ENCODE measurements around the gene IL1F10.

DNA sequence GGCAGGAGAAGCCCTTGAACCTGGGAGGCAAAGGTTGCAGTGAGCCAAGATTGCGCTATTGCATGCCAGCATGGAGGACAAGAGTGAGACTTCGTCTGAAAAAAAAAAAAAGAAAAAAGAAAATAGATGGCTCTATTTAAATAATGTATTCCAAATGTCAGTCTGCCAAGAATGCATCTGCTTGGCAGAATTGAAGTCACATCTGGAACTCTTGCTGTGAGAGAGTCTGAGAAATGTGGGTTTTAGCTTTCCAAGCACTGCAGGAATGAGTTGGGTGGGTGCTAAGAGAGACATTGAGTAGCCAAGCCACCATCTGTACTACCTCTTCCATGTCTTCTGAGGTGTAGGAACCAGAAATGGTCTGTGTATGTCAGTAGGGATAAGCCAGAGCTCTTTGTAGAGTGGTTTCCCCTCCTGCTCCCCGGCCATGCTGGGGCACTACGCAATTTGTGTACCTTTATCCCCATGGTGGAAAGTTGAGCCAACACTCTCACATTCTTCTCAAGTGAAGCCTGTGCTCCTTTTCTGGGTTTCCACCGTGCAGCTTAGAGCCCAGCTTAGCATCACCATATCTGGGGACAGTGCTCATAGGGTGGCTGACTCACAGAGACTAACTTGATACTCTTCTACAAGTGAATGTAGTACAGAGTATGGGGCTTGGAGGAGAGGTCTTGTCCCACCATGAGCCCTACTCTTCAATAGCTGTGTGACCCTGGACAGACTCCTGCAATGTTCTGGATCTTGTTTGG is 25.3 kb downstream of the IL1F10 start:
- TF ChIP-seq POLR2AphosphoS5 (IDR thresholded peaks at IDR 0.05; ENCODE audit: low read depth, low read length): no peak
- no peak for TF ChIP-seq SIN3A (IDR thresholded peaks at IDR 0.05; ENCODE audit: borderline replicate concordance, insufficient read depth, low read length)
- TF ChIP-seq TAF1 (IDR thresholded peaks at IDR 0.05; ENCODE audit: borderline replicate concordance, insufficient read depth, low read length): no peak
- TF ChIP-seq, protein P1, sequence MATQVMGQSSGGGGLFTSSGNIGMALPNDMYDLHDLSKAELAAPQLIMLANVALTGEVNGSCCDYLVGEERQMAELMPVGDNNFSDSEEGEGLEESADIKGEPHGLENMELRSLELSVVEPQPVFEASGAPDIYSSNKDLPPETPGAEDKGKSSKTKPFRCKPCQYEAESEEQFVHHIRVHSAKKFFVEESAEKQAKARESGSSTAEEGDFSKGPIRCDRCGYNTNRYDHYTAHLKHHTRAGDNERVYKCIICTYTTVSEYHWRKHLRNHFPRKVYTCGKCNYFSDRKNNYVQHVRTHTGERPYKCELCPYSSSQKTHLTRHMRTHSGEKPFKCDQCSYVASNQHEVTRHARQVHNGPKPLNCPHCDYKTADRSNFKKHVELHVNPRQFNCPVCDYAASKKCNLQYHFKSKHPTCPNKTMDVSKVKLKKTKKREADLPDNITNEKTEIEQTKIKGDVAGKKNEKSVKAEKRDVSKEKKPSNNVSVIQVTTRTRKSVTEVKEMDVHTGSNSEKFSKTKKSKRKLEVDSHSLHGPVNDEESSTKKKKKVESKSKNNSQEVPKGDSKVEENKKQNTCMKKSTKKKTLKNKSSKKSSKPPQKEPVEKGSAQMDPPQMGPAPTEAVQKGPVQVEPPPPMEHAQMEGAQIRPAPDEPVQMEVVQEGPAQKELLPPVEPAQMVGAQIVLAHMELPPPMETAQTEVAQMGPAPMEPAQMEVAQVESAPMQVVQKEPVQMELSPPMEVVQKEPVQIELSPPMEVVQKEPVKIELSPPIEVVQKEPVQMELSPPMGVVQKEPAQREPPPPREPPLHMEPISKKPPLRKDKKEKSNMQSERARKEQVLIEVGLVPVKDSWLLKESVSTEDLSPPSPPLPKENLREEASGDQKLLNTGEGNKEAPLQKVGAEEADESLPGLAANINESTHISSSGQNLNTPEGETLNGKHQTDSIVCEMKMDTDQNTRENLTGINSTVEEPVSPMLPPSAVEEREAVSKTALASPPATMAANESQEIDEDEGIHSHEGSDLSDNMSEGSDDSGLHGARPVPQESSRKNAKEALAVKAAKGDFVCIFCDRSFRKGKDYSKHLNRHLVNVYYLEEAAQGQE (IDR thresholded peaks at IDR 0.05; ENCODE audit: insufficient read depth in 1 of 2, low read depth in 2 of 2, low read length in 2 of 2): no peak
